ENCODE results near the gene MAGI2.

The MAGI2 gene

DNA sequence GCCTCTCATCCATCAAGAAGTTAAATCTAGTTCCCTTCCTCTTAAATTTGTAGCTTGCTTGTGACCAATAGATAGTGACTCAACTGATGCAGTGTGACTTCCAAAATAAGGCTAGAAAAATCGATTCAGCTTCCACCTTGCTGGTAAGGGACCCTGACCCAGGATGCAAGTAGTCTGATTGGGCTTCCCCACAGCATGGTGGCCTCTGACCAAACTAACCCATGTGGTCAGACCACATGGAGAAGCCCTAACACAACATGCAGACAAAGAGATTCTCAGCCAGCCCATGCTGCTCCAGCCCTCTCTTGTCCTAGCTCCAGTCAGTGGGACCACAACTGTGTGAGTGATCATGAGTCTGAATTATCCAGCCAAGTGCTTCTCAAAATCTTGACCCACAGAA lies 710.8 kb downstream of the MAGI2 start:
- DNase-seq (ENCODE audit: insufficient read length, low spot score) (no peak), FAIRE-seq (no peak)
- TF ChIP-seq POLR2AphosphoS5 (IDR thresholded peaks at IDR 0.05; ENCODE audit: low read depth, low read length), result no peak

GRCh38 chr7:78736548-78736947 lies 716.9 kb downstream of the MAGI2 start:
- FAIRE-seq (no peak), DNase-seq (ENCODE audit: insufficient read length, low spot score) (no peak)
- TF ChIP-seq SPI1 (IDR thresholded peaks at IDR 0.05; ENCODE audit: low read depth, low read length), result no peak

- FAIRE-seq (peak; percentile 55), DNase-seq (ENCODE audit: insufficient read length, low spot score) (no peak)
- no peak for TF ChIP-seq SPI1 (IDR thresholded peaks at IDR 0.05; ENCODE audit: low read depth, low read length)
- TF ChIP-seq POU2F2 (IDR thresholded peaks at IDR 0.05; ENCODE audit: low read depth, low read length), result no peak
- TF ChIP-seq PAX5 (IDR thresholded peaks at IDR 0.05; ENCODE audit: insufficient read depth, low read length, severe bottlenecking), result no peak
- no peak for TF ChIP-seq POLR2AphosphoS5 (IDR thresholded peaks at IDR 0.05; ENCODE audit: low read depth, low read length)
- TF ChIP-seq TAF1 (IDR thresholded peaks at IDR 0.05; ENCODE audit: low read depth, low read length), result no peak
- no peak for TF ChIP-seq POLR2A (IDR thresholded peaks at IDR 0.05; ENCODE audit: low read depth, low read length)
These were observed 718.8 kb downstream of the MAGI2 start for GRCh38 chr7:78734626-78735025.

GRCh38 chr7:78720066-78720465 lies 733.4 kb downstream of the MAGI2 start:
- no peak for DNase-seq (ENCODE audit: insufficient read length, low spot score)
- TF ChIP-seq TAF1 (IDR thresholded peaks at IDR 0.05; ENCODE audit: low read depth, low read length), result no peak
- no peak for TF ChIP-seq POU2F2 (IDR thresholded peaks at IDR 0.05; ENCODE audit: low read depth, low read length)
- TF ChIP-seq POLR2AphosphoS5 (IDR thresholded peaks at IDR 0.05; ENCODE audit: low read depth, low read length), result no peak
- TF ChIP-seq PAX5 (IDR thresholded peaks at IDR 0.05; ENCODE audit: insufficient read depth, low read length, severe bottlenecking), result no peak
- TF ChIP-seq POLR2A (IDR thresholded peaks at IDR 0.05; ENCODE audit: low read depth, low read length), result no peak
- TF ChIP-seq SPI1 (IDR thresholded peaks at IDR 0.05; ENCODE audit: low read depth, low read length), result no peak
- FAIRE-seq, result no peak

DNA sequence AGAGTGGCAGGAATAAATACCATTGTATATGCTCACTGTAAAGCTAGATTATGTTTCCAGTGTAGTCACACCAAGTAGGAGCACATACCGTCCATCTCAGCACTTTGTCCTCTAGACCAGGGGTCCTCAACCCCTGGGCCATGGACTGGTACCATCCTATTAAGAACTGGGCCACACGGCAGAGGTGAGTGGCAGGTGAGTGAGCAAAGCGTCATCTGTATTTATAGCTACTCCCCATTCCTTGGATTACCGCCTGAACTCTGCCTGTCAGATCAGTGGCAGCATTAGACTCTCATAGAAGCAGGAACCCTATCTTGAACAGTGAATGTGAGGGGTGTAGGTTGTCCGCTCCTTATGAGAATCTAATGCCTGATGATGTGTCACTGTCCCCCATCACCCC lies 735.3 kb downstream of the MAGI2 start:
- FAIRE-seq (no peak), DNase-seq (ENCODE audit: insufficient read length, low spot score) (no peak)
- TF ChIP-seq SPI1 (IDR thresholded peaks at IDR 0.05; ENCODE audit: low read depth, low read length), result no peak
- no peak for TF ChIP-seq POU2F2 (IDR thresholded peaks at IDR 0.05; ENCODE audit: low read depth, low read length)
- no peak for TF ChIP-seq TAF1 (IDR thresholded peaks at IDR 0.05; ENCODE audit: low read depth, low read length)
- TF ChIP-seq POLR2A (IDR thresholded peaks at IDR 0.05; ENCODE audit: low read depth, low read length), result no peak
- TF ChIP-seq PAX5 (IDR thresholded peaks at IDR 0.05; ENCODE audit: insufficient read depth, low read length, severe bottlenecking), result no peak
- TF ChIP-seq POLR2AphosphoS5 (IDR thresholded peaks at IDR 0.05; ENCODE audit: low read depth, low read length), result no peak

- DNase-seq (ENCODE audit: insufficient read length, low spot score) (no peak), FAIRE-seq (no peak)
- TF ChIP-seq POU2F2 (IDR thresholded peaks at IDR 0.05; ENCODE audit: low read depth, low read length), result no peak
- no peak for TF ChIP-seq SPI1 (IDR thresholded peaks at IDR 0.05; ENCODE audit: low read depth, low read length)
- TF ChIP-seq POLR2A (IDR thresholded peaks at IDR 0.05; ENCODE audit: low read depth, low read length), result no peak
- TF ChIP-seq PAX5 (IDR thresholded peaks at IDR 0.05; ENCODE audit: insufficient read depth, low read length, severe bottlenecking), result no peak
- TF ChIP-seq TAF1 (IDR thresholded peaks at IDR 0.05; ENCODE audit: low read depth, low read length), result no peak
- no peak for TF ChIP-seq POLR2AphosphoS5 (IDR thresholded peaks at IDR 0.05; ENCODE audit: low read depth, low read length)
These were observed 736.6 kb downstream of the MAGI2 start for GRCh38 chr7:78716876-78717275.

DNA sequence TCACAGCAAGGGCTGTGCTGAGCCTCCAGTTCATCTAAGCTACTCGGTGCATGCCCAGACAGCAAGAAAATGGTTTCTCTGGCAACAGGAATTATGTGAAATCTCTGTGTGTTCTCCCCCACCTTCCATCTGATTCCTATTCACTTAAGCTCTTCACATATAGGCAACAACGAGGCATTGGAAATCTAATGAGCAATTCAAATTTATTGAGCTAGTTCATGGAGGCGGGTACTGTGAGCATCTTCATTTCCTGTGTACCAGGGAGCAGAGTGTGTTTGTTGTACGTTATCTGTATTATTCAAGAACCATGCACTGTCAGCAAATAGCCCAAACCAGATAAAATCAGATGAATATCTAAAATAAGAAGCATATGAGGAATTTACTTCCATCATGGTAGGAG lies 739.1 kb downstream of the MAGI2 start:
- no peak for DNase-seq (ENCODE audit: insufficient read length, low spot score)
- no peak for FAIRE-seq
- TF ChIP-seq POLR2A (IDR thresholded peaks at IDR 0.05; ENCODE audit: low read depth, low read length), result no peak
- TF ChIP-seq TAF1 (IDR thresholded peaks at IDR 0.05; ENCODE audit: low read depth, low read length), result no peak
- no peak for TF ChIP-seq POU2F2 (IDR thresholded peaks at IDR 0.05; ENCODE audit: low read depth, low read length)
- TF ChIP-seq SPI1 (IDR thresholded peaks at IDR 0.05; ENCODE audit: low read depth, low read length), result no peak
- no peak for TF ChIP-seq PAX5 (IDR thresholded peaks at IDR 0.05; ENCODE audit: insufficient read depth, low read length, severe bottlenecking)
- TF ChIP-seq POLR2AphosphoS5 (IDR thresholded peaks at IDR 0.05; ENCODE audit: low read depth, low read length), result no peak

DNA sequence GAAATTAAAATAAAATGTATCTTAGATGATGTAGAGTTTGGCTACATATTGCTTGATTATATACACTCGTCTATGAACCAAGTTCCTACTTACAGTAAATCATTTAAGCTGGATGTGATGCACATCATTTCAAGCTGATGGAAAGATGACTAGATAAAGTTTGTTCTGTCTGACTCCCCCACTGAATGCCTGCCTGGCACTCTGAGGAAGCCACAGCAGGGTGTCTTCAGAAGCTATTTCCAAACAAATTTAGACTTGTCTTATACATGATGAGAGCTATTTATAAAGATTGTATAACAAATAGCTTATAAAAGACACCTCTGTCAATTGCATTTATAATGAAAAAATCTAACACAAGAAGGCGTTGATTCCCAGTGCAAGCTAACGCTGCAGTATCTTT lies 741.4 kb downstream of the MAGI2 start:
- TF ChIP-seq POLR2AphosphoS5 (IDR thresholded peaks at IDR 0.05; ENCODE audit: low read depth, low read length) (no peak), POLR2A (IDR thresholded peaks at IDR 0.05; ENCODE audit: low read depth, low read length) (no peak), PAX5 (IDR thresholded peaks at IDR 0.05; ENCODE audit: insufficient read depth, low read length, severe bottlenecking) (no peak), POU2F2 (IDR thresholded peaks at IDR 0.05; ENCODE audit: low read depth, low read length) (no peak), SPI1 (IDR thresholded peaks at IDR 0.05; ENCODE audit: low read depth, low read length) (no peak), TAF1 (IDR thresholded peaks at IDR 0.05; ENCODE audit: low read depth, low read length) (no peak)
- FAIRE-seq, result no peak
- no peak for DNase-seq (ENCODE audit: insufficient read length, low spot score)

DNA sequence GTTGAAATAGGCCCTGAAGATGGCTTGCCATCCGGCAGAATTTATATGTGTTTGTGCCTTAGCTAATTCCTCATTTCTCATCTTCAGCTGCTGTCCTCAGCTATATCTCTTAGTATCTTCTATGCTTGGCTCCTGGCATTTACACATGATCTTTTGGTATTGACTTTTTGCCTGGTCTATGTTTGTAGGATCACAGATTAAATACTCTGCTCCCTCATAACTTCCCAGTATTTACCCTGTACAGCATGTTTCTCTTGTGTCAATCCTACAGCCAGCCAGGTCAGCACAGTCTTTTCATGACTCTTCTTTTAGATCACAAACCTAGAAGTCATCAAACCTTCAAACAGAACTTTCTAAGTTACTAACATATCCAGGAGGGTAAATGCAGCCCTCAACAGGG lies 743.8 kb downstream of the MAGI2 start:
- TF ChIP-seq SPI1 (IDR thresholded peaks at IDR 0.05; ENCODE audit: low read depth, low read length) (no peak), PAX5 (IDR thresholded peaks at IDR 0.05; ENCODE audit: insufficient read depth, low read length, severe bottlenecking) (no peak), POLR2AphosphoS5 (IDR thresholded peaks at IDR 0.05; ENCODE audit: low read depth, low read length) (no peak), TAF1 (IDR thresholded peaks at IDR 0.05; ENCODE audit: low read depth, low read length) (no peak), POU2F2 (IDR thresholded peaks at IDR 0.05; ENCODE audit: low read depth, low read length) (no peak), POLR2A (IDR thresholded peaks at IDR 0.05; ENCODE audit: low read depth, low read length) (no peak)
- FAIRE-seq, result no peak
- DNase-seq (ENCODE audit: insufficient read length, low spot score), result no peak

GRCh38 chr7:78704504-78704903 lies 749.0 kb downstream of the MAGI2 start:
- DNase-seq (ENCODE audit: insufficient read length, low spot score), result no peak
- no peak for FAIRE-seq
- no peak for TF ChIP-seq POU2F2 (IDR thresholded peaks at IDR 0.05; ENCODE audit: low read depth, low read length)
- no peak for TF ChIP-seq POLR2A (IDR thresholded peaks at IDR 0.05; ENCODE audit: low read depth, low read length)
- TF ChIP-seq POLR2AphosphoS5 (IDR thresholded peaks at IDR 0.05; ENCODE audit: low read depth, low read length), result no peak
- TF ChIP-seq SPI1 (IDR thresholded peaks at IDR 0.05; ENCODE audit: low read depth, low read length), result no peak
- TF ChIP-seq TAF1 (IDR thresholded peaks at IDR 0.05; ENCODE audit: low read depth, low read length), result no peak
- TF ChIP-seq PAX5 (IDR thresholded peaks at IDR 0.05; ENCODE audit: insufficient read depth, low read length, severe bottlenecking), result no peak

All from GM12891 (cell line).